HepG2 (cell line): Measurements from ENCODE around the gene HTR1D. TPM values are rescaled to one million over a fixed set of nuclear protein-coding genes. Genes with fewer than 3 reads are reported as not detected.
A peak's percentile ranks its signal among the peaks of the same experiment; 100 is the strongest.

ENCODE experiments used
- ARNT2 ChIP-seq: sonication (generic); formaldehyde crosslinking; IDR thresholded peaks from 2 replicates; pipeline ENCODE4 v1.8.0; 2022; ENCODE audit warnings: mild to moderate bottlenecking, low read depth, missing genetic modification reagents, moderate library complexity
- BRD4 ChIP-seq: sonication (generic); formaldehyde crosslinking; IDR thresholded peaks from 2 replicates; pipeline ENCODE4 v1.4.0; 2020; ENCODE audit warnings: missing genetic modification reagents
- CENPX ChIP-seq: sonication (generic); formaldehyde crosslinking; IDR thresholded peaks from 2 replicates; pipeline ENCODE4 v1.9.0; 2021; ENCODE audit warnings: mild to moderate bottlenecking, missing genetic modification reagents, moderate library complexity
- ERF ChIP-seq: IDR thresholded peaks from 2 replicates; pipeline ENCODE4 v1.6.1; 2018; ENCODE audit warnings: missing biosample characterization, missing genetic modification reagents
- LCORL ChIP-seq, 2 experiments: fragments of 450-650 bp in 1 of 2; sonication (generic) in 1 of 2; formaldehyde crosslinking in 1 of 2; IDR thresholded peaks; 2 replicates each; pipeline versions ENCODE4 v1.5.0 to v1.6.1; 2017 to 2020; ENCODE audit warnings: antibody characterized with exemption in 1 of 2, missing genetic modification reagents in 1 of 2
- MAZ ChIP-seq, 2 experiments: sonication (generic) in 1 of 2; formaldehyde crosslinking in 1 of 2; IDR thresholded peaks; 2 replicates each; pipeline versions ENCODE4 v1.5.0 to v1.6.1; 2012 to 2020; ENCODE audit warnings: low read depth in 2 of 2, mild to moderate bottlenecking in 2 of 2, borderline replicate concordance in 1 of 2, improper control_type of control experiment in 1 of 2, low read length in 1 of 2, missing genetic modification reagents in 1 of 2, moderate library complexity in 1 of 2
- POLR2G ChIP-seq: fragments of 200-400 bp; formaldehyde crosslinking; IDR thresholded peaks from 2 replicates; pipeline ENCODE4 v1.6.1; 2018; ENCODE audit warnings: mild to moderate bottlenecking, low read depth, low read length, moderate library complexity
- RAD51 ChIP-seq: fragments of 450-650 bp; IDR thresholded peaks from 2 replicates; pipeline ENCODE4 v1.6.1; 2016; ENCODE audit warnings: borderline replicate concordance
- RARA ChIP-seq: IDR thresholded peaks from 2 replicates; pipeline ENCODE4 v1.6.1; 2016; ENCODE audit warnings: missing genetic modification reagents, missing compliant biosample characterization
- SYNCRIP ChIP-seq: fragments of 200-400 bp; formaldehyde crosslinking; IDR thresholded peaks from 2 replicates; pipeline ENCODE4 v1.6.1; 2018; ENCODE audit warnings: mild to moderate bottlenecking, low read depth, low read length; ENCODE audit not compliant: insufficient read depth
- TARDBP ChIP-seq: sonication (generic); formaldehyde crosslinking; IDR thresholded peaks from 2 replicates; pipeline ENCODE4 v1.8.0; 2022; ENCODE audit warnings: mild to moderate bottlenecking, missing genetic modification reagents
- TBL1XR1 ChIP-seq: fragments of 150-350 bp; IDR thresholded peaks from 2 replicates; pipeline ENCODE4 v1.6.1; 2014; ENCODE audit warnings: borderline replicate concordance, low read length; ENCODE audit not compliant: partially characterized antibody
- XRCC5 ChIP-seq: fragments of 200-400 bp; formaldehyde crosslinking; optimal IDR thresholded peaks from 2 replicates; pipeline ENCODE3; 2017; ENCODE audit warnings: mild to moderate bottlenecking, low read length
- YEATS2 ChIP-seq: sonication (generic); formaldehyde crosslinking; IDR thresholded peaks from 2 replicates; pipeline ENCODE4 v1.4.0; 2020; ENCODE audit warnings: missing genetic modification reagents, borderline replicate concordance
- ZBTB8A ChIP-seq: sonication (generic); formaldehyde crosslinking; IDR thresholded peaks from 2 replicates; pipeline ENCODE4 v1.4.0; 2020; ENCODE audit warnings: mild to moderate bottlenecking, low read depth, missing genetic modification reagents, borderline replicate concordance
- ZNF234 ChIP-seq: sonication (generic); formaldehyde crosslinking; conservative IDR thresholded peaks from 2 replicates; pipeline ENCODE4 v1.5.1; 2020; ENCODE audit warnings: mild to moderate bottlenecking, missing genetic modification reagents
- ZNF263 ChIP-seq: sonication (generic); formaldehyde crosslinking; IDR thresholded peaks from 2 replicates; pipeline ENCODE4 v1.4.0; 2020; ENCODE audit warnings: missing genetic modification reagents
- ZNF33A ChIP-seq: sonication (generic); formaldehyde crosslinking; IDR thresholded peaks from 2 replicates; pipeline ENCODE4 v1.5.1; 2020; ENCODE audit warnings: missing genetic modification reagents, mild to moderate bottlenecking, moderate library complexity, borderline replicate concordance
- ZNF547 ChIP-seq: sonication (generic); formaldehyde crosslinking; IDR thresholded peaks from 2 replicates; pipeline ENCODE4 v1.5.1; 2020; ENCODE audit warnings: mild to moderate bottlenecking, missing genetic modification reagents
- ZNF556 ChIP-seq: sonication (generic); formaldehyde crosslinking; IDR thresholded peaks from 2 replicates; pipeline ENCODE4 v1.4.0; 2020; ENCODE audit warnings: mild to moderate bottlenecking, missing genetic modification reagents, borderline replicate concordance
- ZSCAN9 ChIP-seq: IDR thresholded peaks from 2 replicates; pipeline ENCODE4 v1.6.1; 2016; ENCODE audit warnings: borderline replicate concordance
- polyA plus RNA-seq, 8 experiments: library from polyadenylated mRNA; depleted of rRNA in 3 of 8; stranded (reverse) in 7 of 8; unstranded in 1 of 8; fragments of >200 nt; fragmentation: Illumina TruSeq in 4 of 8; extraction: Trizol in 4 of 8; gene quantifications; 2 replicates each; pipeline versions ENCODE4 v1.2.1 to v1.2.3, GENCODE V29; 2011 to 2016; ENCODE audit warnings: low read depth in 4 of 8, missing spikeins in 1 of 8, mixed read lengths in 1 of 8; ENCODE audit not compliant: insufficient read depth in 1 of 8
- total RNA-seq, 5 experiments: library from RNA; depleted of rRNA; stranded (reverse); fragments of >200 nt; fragmentation: Illumina TruSeq; extraction: Trizol; gene quantifications; 2 replicates each; pipeline ENCODE4 v1.2.3, GENCODE V29; 2016; ENCODE audit warnings: low read depth in 1 of 5
- TF ChIP-seq, protein P1 (sequence below): sonication (generic); formaldehyde crosslinking; IDR thresholded peaks from 2 replicates; pipeline ENCODE4 v1.5.1; 2020; ENCODE audit warnings: missing genetic modification reagents, mild to moderate bottlenecking, borderline replicate concordance
- TF ChIP-seq, protein P2 (sequence below): sonication (generic); formaldehyde crosslinking; IDR thresholded peaks from 2 replicates; pipeline ENCODE4 v1.8.0; 2022; ENCODE audit warnings: missing genetic modification reagents, low read depth, mild to moderate bottlenecking, borderline replicate concordance
- TF ChIP-seq, protein P3 (sequence below): sonication (generic); formaldehyde crosslinking; IDR thresholded peaks from 2 replicates; pipeline ENCODE4 v1.5.1; 2020; ENCODE audit warnings: missing genetic modification reagents, mild to moderate bottlenecking, borderline replicate concordance
- TF ChIP-seq, protein P4 (sequence below): sonication (generic); formaldehyde crosslinking; IDR thresholded peaks from 2 replicates; pipeline ENCODE4 v1.5.0; 2020; ENCODE audit warnings: missing genetic modification reagents, mild to moderate bottlenecking, borderline replicate concordance

The HTR1D gene
- total and polyA plus RNA-seq, 2 of the 13 experiments (the other 11 are each of a cell fraction or from before 2014, with no cell fraction given) = 0.04 to 0.07 TPM

DNA sequence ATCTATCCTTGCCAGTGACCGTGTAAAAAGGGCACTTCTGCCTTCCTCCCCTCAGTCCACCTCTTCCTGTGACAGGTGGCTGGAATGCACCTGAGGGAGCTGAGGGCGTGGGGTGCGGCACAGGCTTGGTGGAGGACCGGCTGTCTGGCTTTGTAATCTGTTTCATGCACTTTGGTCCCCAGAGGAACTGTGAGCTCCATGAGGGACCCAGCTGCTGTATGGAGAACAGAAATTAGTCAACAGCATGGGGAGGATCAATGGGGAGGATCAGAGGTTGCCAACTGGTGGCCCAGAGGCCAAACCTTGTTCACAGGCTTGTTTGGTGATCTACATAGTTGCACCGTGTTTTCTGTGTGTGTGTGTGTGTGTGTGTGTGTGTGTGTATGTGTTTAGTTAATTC, 29.7 kb downstream of the HTR1D start (continued):
- TF ChIP-seq CENPX (CRISPR knock-in tag) (no peak), SYNCRIP (no peak), XRCC5 (peak; percentile 92), MAZ (IDR thresholded peaks at IDR 0.05; ENCODE audit: borderline replicate concordance, low read depth, low read length) (no peak), MAZ (CRISPR knock-in tag; IDR thresholded peaks at IDR 0.05; ENCODE audit: low read depth) (peak; percentile 56; the same call in 1 of the 2 replicates), ZSCAN9 (CRISPR knock-in tag) (0 out of 2 replicates have a peak, but pooled peaks have one; percentile 72), POLR2G (no peak), ZNF547 (CRISPR knock-in tag) (no peak), YEATS2 (0 out of 2 replicates have a peak, but pooled peaks have one; percentile 43), TBL1XR1 (peak; percentile 30), ZNF234 (CRISPR knock-in tag) (no peak), ARNT2 (CRISPR knock-in tag) (no peak), RARA (peak; percentile 82), LCORL (IDR thresholded peaks at IDR 0.05) (no peak; the same call in 1 of the 2 replicates), LCORL (CRISPR knock-in tag; IDR thresholded peaks at IDR 0.05) (peak; percentile 96), RAD51 (no peak), ZBTB8A (CRISPR knock-in tag) (no peak), ERF (CRISPR knock-in tag) (peak; percentile 72; the same call in 1 of the 2 replicates), BRD4 (no peak), ZNF556 (CRISPR knock-in tag) (peak; percentile 87; the same call in 1 of the 2 replicates), ZNF33A (no peak), ZNF263 (CRISPR knock-in tag) (peak; percentile 99), TARDBP (CRISPR knock-in tag) (peak; percentile 97)
- TF ChIP-seq, protein P1, sequence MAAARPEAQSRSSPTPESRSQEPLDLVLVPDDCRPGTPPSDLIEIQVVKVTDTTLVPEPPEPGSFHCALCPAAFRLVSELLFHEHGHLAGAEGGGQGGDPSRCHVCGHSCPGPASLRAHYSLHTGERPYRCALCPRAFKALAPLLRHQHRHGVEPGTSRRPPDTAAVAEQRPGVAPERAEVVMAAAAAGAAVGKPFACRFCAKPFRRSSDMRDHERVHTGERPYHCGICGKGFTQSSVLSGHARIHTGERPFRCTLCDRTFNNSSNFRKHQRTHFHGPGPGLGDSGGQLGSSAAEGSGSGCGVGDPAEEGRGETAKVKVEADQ (CRISPR knock-in tag) = no peak; the same call in 1 of the 2 replicates
- TF ChIP-seq, protein P2, sequence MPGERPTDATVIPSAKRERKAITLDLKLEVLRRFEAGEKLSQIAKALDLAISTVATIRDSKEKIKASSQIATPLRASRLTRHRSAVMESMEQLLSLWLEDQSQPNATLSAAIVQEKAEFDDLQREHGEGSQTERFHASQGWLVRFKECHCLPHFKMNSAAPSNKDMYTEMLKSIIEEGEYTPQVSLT (CRISPR knock-in tag) = no peak
- TF ChIP-seq, protein P3, sequence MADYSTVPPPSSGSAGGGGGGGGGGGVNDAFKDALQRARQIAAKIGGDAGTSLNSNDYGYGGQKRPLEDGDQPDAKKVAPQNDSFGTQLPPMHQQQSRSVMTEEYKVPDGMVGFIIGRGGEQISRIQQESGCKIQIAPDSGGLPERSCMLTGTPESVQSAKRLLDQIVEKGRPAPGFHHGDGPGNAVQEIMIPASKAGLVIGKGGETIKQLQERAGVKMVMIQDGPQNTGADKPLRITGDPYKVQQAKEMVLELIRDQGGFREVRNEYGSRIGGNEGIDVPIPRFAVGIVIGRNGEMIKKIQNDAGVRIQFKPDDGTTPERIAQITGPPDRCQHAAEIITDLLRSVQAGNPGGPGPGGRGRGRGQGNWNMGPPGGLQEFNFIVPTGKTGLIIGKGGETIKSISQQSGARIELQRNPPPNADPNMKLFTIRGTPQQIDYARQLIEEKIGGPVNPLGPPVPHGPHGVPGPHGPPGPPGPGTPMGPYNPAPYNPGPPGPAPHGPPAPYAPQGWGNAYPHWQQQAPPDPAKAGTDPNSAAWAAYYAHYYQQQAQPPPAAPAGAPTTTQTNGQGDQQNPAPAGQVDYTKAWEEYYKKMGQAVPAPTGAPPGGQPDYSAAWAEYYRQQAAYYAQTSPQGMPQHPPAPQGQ (CRISPR knock-in tag) = 0 out of 2 replicates have a peak, but pooled peaks have one; percentile 48
- TF ChIP-seq, protein P4, sequence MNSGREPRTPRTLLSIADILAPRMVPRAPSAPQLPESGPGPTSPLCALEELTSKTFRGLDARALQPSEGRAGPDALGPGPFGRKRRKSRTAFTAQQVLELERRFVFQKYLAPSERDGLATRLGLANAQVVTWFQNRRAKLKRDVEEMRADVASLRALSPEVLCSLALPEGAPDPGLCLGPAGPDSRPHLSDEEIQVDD (CRISPR knock-in tag) = no peak
